HG03280 (cell line): Measurements from ENCODE around the gene OR5AU1.

Source experiments
- ATAC-seq: cut with Tn5 transposase; IDR thresholded peaks from one replicate; pipeline ENCODE4 v1.9.1; 2021; ENCODE audit warnings: mild to moderate bottlenecking, moderate library complexity; ENCODE audit not compliant: unreplicated experiment

The OR5AU1 gene

GRCh38 chr14:21108791-21109190 is 47.1 kb downstream of the OR5AU1 start:
- no peak for ATAC-seq

- no peak for ATAC-seq
Observed at GRCh38 chr14:21107283-21107800, 48.5 kb downstream of the OR5AU1 start.

GRCh38 chr14:21106498-21107282 is 49.2 kb downstream of the OR5AU1 start:
- ATAC-seq: no peak

GRCh38 chr14:21106176-21106497 is 49.7 kb downstream of the OR5AU1 start:
- ATAC-seq: no peak

- ATAC-seq: no peak
Observed at GRCh38 chr14:21105095-21105494, 50.8 kb downstream of the OR5AU1 start.
